HG03025 (cell line): ENCODE measurements around the gene HBEGF.

ENCODE experiments used
- ATAC-seq: cut with Tn5 transposase; IDR thresholded peaks from one replicate; pipeline ENCODE4 v1.9.1; 2021; ENCODE audit warnings: mild to moderate bottlenecking, moderate library complexity; ENCODE audit not compliant: unreplicated experiment, low FRiP score

The HBEGF gene

DNA sequence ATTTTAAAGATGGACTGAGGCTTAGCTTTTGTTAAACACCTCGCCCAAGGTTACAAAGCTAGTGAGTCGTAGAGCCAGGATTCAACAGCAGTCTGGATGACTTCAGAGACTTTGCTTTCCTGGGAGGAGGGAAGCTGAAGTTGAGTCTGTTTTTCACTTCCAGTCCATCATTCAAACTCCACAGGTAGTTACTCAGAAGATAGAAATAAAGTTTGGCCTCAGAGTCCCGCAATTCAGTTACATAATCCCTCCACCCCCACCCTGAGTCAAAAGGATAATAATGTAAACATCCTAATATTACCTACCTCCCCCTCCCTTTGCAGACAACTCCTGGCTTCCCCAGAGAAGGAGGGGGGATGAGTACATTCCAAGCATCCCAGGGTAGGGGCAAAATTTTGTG lies 8.1 kb downstream of the HBEGF start:
- ATAC-seq: no peak

DNA sequence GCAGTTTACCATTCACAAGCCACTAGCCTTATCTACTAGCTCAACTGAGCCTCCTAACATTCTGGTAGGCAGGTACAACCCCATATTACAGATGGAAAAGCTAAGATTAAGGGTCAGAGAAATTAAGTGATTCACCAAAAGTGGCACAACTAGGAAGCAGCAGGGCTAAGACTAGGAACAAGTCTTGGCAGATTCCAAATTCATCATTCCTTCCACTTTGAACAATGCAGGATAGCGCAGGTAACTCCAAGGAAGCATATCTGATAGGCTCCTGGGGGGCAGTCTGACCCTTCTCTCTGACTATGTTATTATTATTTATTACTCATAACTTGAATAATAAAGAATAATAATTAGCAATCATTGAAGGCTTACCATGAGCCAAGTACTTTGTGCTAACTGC lies 8.5 kb downstream of the HBEGF start:
- no peak for ATAC-seq

DNA sequence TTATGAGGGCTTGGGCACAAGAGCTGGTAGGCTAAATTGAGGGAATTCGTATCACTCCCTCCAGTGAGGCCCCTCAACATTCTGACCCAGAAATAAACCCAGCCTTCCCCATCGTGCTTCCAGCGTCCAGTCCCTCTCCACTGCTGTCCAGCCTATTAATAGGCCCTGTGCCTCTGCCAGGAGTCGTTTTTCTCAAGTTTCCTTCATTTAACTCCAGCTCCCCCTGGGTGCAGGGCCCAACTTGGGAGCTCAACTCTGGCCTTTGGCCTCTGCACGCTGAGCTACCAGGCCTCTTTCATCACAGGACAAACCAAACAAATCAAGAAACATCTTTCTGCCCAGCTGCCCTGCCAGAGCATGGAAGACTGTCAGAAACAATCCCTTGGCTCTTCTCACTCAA lies 10.0 kb downstream of the HBEGF start:
- no peak for ATAC-seq

GRCh38 chr5:140331638-140332037 lies 14.8 kb downstream of the HBEGF start:
- ATAC-seq: no peak

DNA sequence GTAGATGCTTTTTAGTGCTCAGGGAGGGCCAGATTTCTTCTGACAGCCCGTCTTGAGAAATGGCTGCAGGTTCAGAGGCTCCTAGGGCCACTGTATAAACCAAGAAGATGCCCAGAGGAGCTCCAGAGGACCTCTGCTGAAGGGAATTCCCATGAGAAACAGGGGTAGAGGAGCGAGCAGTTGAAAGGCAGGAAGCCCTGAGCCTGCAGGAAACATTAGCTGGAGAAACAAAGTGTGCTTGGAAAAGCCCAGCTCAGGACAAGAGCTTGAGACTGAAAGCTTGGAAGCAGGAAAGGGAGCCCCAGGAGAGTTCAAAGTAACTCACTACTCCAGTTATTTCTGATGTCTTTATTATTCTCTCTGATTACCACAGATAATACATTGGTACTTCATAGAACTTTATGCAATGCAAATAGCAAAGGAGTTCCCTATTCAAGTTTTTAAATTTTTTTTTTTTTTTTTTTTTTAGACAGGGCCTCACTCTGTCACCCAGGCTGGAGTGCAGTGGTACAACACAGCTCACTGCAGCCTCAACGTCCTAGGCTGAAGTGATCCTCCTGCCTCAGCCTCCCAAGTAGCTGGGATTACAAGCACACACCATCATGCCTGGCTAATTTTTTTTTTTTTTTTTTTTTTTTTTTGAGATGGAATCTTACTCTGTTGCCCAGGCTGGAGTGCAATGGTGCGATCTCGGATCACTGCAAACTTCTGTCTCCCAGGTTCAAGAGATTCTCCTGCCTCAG lies 16.5 kb downstream of the HBEGF start:
- no peak for ATAC-seq

DNA sequence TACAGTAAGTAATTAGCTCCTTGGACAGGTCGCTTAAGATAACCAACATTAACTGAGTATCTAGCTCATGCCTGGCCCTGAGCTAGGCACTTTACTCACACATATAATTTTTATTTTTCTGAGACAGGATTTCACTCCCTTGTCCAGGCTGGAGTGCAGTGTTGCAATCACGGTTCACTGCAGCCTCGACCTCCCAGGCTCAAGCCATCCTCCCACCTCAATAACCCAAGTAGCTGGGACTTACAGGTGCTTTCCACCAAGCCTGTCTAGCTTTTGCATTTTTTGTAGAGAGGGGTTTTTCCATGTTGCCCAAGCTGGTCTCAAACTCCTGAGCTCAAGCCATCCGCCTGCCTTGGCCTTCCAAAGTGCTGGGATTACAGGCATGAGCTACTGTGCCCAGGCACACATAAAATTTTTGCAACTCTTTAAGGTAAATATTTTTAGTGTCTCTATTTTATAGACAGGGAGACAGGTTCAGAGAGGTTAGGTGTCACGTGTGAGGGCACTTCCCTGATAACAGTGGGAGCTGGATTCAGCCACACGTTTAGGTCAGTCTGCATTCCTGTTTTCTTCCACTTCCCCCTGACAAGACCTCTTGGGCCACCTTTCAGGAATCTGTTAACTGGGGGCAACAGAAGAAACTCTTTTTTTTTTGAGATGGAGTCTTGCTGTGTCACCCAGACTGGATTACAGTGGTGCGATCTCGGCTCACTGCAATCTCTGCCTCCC lies 18.2 kb downstream of the HBEGF start:
- no peak for ATAC-seq

DNA sequence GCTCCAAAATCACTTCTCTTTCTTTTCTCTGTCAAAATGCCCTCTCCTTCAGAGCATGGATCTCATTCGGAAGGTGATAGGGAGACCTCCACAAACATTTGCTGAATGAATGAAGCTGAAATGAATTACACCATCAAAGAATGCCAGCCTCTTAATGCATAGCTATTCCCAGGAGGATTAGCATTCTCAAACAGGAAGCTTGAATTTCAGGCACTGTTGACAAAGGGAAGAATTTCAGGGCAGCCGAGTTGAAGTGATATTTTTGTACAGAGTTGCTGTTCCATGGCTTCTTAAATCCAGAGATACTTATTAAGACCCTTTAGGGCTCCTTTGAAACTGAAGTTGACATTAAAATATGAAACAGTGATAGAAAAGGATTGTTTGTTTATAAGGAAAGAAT lies 18.8 kb downstream of the HBEGF start:
- ATAC-seq: no peak

DNA sequence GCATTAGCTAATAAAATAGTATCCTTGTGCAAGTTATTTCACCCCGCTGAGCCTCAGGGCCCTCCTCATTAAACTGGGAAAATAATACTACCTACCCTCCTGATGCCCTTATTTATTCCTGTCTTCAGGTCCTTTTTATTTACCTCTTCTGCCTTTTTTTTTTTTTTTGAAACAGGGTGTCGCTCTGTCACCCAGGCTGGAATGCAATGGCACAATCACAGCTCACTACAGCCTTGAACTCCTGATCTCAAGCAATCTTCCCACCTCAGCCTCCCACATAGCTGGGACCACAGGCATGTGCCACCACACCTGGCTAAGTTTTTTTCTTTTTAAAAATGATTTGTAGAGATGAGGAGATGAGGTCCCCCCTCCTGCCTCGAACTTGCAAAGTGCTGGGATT lies 20.9 kb downstream of the HBEGF start:
- ATAC-seq: no peak

DNA sequence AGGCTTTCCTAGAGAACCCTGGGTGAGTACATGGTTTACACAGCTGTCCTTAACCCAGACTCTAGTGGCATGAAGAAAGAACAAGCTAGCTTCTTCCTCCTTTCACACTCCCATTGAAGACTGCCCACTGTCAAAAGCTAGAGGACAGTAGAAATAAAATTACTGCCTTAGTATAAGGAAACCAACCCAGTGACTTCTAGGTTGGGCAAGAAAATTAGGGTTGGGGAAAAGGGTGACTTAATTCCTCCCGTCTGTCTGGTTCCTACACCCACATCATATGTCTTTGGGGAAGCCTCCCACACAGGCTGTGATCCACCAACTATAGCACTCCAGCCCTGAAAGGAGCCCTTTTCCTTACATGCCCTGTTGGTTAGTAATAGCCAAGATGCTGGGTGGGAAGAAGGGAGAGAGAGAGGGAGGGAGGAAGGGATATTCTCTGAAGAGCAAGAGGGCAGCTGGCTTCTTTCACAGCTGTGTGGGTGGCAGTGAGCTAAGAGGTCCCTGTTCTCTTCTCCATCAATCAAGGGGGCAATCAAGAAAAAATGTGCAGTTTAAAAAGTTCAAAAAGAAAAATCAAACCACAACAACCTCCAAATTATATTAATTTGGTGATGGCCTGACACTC lies 21.7 kb downstream of the HBEGF start:
- ATAC-seq: no peak

DNA sequence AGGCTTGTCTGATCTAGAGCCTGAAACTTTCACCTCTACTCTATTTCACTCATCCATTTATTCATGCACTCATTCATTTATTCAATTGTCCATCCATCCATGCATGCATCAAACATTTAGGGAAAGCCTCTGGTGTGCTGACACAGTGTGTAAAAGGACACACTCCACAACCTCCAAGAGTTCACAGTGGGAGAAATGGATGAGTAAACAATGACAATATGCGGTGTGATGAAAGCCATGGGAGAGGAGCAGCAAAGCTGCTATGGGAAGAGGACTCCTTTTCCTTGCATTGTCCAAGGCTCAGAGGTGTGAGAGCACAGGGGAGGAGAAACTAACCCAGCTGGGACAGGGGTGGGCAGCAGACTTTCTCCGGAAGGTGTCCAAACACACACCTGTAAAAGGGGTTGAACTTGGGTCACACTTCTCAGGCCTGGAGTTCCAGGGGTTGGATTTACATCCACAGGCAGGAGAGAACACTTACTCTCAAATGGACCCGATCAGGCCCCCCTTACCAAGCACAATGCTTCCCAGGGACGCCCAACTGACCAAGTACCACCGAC lies 22.3 kb downstream of the HBEGF start:
- ATAC-seq: no peak

DNA sequence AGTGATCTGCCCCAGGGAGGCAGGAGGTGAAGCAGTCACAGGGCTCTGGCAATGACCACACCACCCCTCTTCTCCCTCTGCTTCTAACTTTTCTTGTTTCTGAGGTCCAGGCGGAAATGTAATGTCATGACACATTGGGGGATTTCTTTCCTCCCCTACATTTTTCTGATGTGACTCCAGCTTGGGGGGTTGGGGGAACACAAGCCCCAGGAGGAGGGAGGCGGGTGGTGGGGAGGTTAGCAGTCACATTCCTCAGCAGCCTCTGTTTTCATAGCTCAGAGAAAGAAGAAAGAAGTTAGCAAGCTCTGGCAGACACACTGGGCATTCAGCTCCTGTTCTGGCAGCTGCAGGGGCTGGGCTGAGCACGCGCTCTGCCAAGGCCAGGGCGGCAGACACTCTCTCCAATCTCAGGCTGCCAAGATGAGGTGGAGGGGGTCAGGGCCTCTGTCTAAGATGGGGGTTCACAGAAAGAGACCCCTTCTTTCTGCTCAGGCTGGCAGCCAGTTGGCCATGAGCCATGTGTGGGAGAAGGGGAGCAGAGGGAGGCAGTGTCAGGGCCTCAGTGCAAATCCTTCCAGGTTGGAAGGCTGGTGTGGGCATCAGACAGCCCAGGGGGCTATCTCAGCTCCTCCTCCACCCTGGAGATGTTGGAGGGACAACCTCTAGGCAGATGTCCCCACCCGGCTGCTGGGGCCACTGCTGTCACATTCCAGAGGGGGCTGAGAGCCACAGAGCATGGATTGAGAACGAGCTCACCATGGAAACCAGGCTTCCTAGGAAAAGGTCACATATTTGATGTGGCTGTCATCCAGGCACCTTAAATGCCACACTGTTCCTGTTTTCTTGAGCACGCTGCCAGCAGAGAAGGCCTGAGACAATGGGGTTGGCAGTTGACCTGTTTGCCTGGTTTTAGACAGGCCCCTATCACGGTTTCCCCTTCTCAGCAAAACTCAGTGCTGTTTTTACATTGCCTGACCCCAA lies 23.4 kb downstream of the HBEGF start:
- ATAC-seq: no peak

DNA sequence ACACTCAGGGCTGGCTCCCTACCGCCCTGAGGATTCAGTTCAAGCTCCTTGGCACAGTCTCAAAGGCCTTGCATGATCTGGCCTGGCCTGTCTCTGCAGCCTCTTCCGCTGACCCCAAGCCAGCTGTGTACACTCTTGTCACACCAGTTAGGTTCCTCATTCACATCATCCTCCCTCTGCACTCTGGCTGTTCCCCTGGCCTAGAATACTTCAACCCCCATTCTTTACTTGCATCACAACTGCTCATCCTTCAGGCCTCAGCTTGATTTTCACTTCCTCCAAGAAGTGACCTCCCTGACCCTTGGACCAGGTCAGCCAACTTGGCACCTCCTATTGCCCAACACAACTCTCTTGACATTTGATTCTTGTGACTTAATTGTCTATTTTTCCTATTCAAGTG lies 24.6 kb downstream of the HBEGF start:
- no peak for ATAC-seq

- no peak for ATAC-seq
Measured at GRCh38 chr5:140319833-140320232, 26.6 kb downstream of the HBEGF start.

- no peak for ATAC-seq
Measured at GRCh38 chr5:140318792-140319191, 27.6 kb downstream of the HBEGF start.

DNA sequence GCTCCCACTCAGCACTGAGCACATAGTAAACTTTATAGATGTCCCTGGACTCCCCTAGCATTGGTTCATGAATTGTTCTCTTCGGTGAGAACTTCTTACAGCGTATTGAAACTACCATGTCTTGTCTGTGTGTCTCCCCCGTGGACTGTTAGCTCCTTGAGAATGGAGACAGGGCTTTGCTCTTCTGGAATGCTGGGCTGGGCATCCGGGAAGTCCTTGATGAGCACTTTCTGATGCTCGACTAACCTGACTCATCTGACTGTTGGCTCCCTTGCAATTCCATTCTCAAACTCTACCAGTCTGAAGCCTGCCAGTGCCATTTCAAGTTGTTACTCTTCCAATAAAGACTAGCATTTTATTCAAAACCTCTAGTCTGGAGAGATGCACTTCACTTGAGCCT lies 28.5 kb downstream of the HBEGF start:
- ATAC-seq: no peak

DNA sequence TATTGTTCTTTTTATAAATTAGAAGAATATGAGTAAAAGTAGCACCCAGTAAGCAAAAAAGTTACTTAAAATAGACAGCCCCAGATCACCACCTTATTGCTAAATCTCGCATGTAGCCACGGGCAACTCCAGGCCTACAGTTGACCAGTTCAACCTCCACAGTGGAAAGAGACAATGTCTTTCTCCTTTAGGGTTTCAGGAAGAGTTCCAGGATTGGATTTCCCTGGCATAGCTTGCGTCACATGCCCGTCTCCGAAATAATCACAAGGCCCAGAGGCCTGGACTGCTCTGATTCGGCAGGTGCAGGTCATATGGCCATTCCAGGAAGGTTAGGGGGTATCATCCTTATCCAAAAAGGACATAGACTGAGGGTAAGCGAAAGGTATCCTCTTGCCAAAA lies 33.6 kb downstream of the HBEGF start:
- no peak for ATAC-seq

DNA sequence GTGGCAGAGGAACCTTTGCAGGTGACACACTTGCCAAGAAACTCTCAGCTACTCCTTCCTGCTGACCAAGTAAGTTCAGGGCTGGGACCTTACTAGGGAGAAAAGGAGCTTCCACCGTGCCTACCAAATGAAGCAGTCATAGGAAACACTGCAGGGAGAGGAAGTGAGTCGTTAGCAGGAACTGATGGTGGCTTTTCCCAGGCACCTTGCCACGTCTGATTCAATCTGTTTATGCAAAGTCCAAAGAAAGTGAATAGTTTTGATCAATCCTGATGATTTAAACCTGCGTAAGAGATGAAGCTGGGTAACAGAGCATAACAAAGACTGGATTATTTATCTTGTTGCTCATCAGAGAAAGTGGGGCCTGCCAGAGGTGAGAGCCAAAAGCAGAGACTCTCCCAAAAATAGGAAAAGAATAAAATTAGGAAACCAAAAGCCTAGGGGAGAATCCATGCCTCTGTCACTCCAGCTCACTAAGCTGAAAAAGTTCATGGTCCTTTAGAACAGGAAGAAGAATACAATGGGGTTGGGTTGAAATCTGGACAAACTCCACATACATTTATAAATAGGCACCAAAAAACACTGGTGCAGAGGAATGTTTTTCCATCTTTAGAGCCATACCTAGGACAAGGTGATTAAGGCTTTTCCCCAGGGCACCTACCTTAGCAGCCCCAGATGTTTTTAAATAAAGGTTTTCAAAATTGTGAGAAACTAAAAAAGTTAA lies 34.2 kb downstream of the HBEGF start:
- ATAC-seq: no peak

DNA sequence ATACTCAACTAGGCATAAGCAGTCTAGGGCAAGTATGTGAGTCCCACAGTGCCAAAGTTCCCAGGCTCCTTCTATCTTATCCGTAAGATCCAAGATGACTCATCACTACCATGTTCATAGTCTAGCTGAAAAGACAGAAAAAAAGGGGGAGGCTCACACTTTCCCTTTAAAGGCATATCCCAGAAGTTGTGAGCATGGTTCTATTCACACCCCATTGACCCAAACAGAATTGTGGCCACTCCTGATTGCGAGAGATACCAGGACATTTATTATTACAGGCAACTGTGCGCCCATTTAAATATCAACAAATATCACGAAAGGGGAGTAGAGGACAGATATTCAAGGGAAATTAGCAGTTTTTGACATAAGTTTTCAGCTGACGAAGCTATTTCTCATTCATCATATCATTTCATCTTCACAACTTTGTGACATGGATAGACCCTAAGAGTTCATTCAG lies 35.4 kb downstream of the HBEGF start:
- ATAC-seq: no peak

- ATAC-seq: no peak
Measured at GRCh38 chr5:140310434-140310833, 36.0 kb downstream of the HBEGF start.
